ENCODE results near the gene EYS. TPM values are rescaled to one million over a fixed set of nuclear protein-coding genes. Genes with fewer than 3 reads are reported as not detected.

EYS gene
- total RNA-seq, 2 donors from 2014 or later: not detected

- Histone ChIP-seq H3K27ac (no peak overlapping the region), H3K27me3 (replicated peaks; ENCODE audit: insufficient read depth) (no peaks in the 10 kb centered on the region), H3K4me3 (no peak overlapping the region), H3K4me1 (ENCODE audit: control insufficient read depth in 1 of 2, low read depth in 2 of 2) (no peaks in the 10 kb centered on the region), H3K9me3 (no peaks in the 10 kb centered on the region), H3K36me3 (no peaks in the 10 kb centered on the region)
- DNase-seq (ENCODE audit: low spot score) (no peak), ATAC-seq (ENCODE audit: insufficient number of reproducible peaks, low FRiP score, low read depth) (no peak)
- TF ChIP-seq CTCF (IDR thresholded peaks at IDR 0.05): no peak
Observed at GRCh38 chr6:65116326-65116725, 590.7 kb downstream of the EYS start.

GRCh38 chr6:65113581-65113980, 593.4 kb downstream of the EYS start:
- no peak overlapping the region for H3K27ac ChIP-seq
- no peak overlapping the region for H3K4me3 ChIP-seq
- TF ChIP-seq CTCF (IDR thresholded peaks at IDR 0.05): no peak
- no peaks in the 10 kb centered on the region for H3K27me3 ChIP-seq (replicated peaks; ENCODE audit: insufficient read depth)
- H3K9me3 ChIP-seq: no peaks in the 10 kb centered on the region
- DNase-seq (ENCODE audit: low spot score) (no peak), ATAC-seq (ENCODE audit: insufficient number of reproducible peaks, low FRiP score, low read depth) (no peak)
- H3K4me1 ChIP-seq (ENCODE audit: control insufficient read depth in 1 of 2, low read depth in 2 of 2): no peaks in the 10 kb centered on the region
- H3K36me3 ChIP-seq: no peaks in the 10 kb centered on the region

- Histone ChIP-seq H3K9me3 (no peaks in the 10 kb centered on the region), H3K36me3 (no peaks in the 10 kb centered on the region), H3K27ac (no peak overlapping the region), H3K4me3 (no peak overlapping the region), H3K27me3 (replicated peaks; ENCODE audit: insufficient read depth) (no peaks in the 10 kb centered on the region), H3K4me1 (ENCODE audit: control insufficient read depth in 1 of 2, low read depth in 2 of 2) (no peaks in the 10 kb centered on the region)
- TF ChIP-seq CTCF (IDR thresholded peaks at IDR 0.05): no peak
- ATAC-seq (ENCODE audit: insufficient number of reproducible peaks, low FRiP score, low read depth): no peak
- no peak for DNase-seq (ENCODE audit: low spot score)
Observed at GRCh38 chr6:65112435-65112834, 594.6 kb downstream of the EYS start.

GRCh38 chr6:65110031-65110430, 597.0 kb downstream of the EYS start:
- H3K27ac ChIP-seq: no peak overlapping the region
- no peak for TF ChIP-seq CTCF (IDR thresholded peaks at IDR 0.05)
- no peak overlapping the region for H3K4me3 ChIP-seq
- ATAC-seq (ENCODE audit: insufficient number of reproducible peaks, low FRiP score, low read depth) (no peak), DNase-seq (ENCODE audit: low spot score) (no peak)
- no peaks in the 10 kb centered on the region for H3K27me3 ChIP-seq (replicated peaks; ENCODE audit: insufficient read depth)
- no peaks in the 10 kb centered on the region for H3K9me3 ChIP-seq
- no peaks in the 10 kb centered on the region for H3K36me3 ChIP-seq
- H3K4me1 ChIP-seq (ENCODE audit: control insufficient read depth in 1 of 2, low read depth in 2 of 2): no peaks in the 10 kb centered on the region

GRCh38 chr6:65098349-65098748, 608.7 kb downstream of the EYS start:
- Histone ChIP-seq H3K9me3 (no peaks in the 10 kb centered on the region), H3K36me3 (no peaks in the 10 kb centered on the region), H3K4me1 (ENCODE audit: control insufficient read depth in 1 of 2, low read depth in 2 of 2) (no peaks in the 10 kb centered on the region), H3K27ac (no peak overlapping the region), H3K27me3 (replicated peaks; ENCODE audit: insufficient read depth) (no peaks in the 10 kb centered on the region), H3K4me3 (no peak overlapping the region)
- TF ChIP-seq CTCF (IDR thresholded peaks at IDR 0.05): no peak
- no peak for DNase-seq (ENCODE audit: low spot score)
- ATAC-seq (ENCODE audit: insufficient number of reproducible peaks, low FRiP score, low read depth): no peak

Measured in thoracic aorta (tissue), 2 donors.